Neural cell (in vitro differentiated cells): ENCODE data around the gene TNFRSF19. TPM values are rescaled to one million over a fixed set of nuclear protein-coding genes. Genes with fewer than 3 reads are reported as not detected.

ENCODE experiments used
- H2AFZ ChIP-seq: fragments of 200-600, 300-800 bp; sonication (generic), shearing (Covaris generic); 2 replicates; pipeline ENCODE4 v1.6.0; 2014; ENCODE audit warnings: low read depth, mild to moderate bottlenecking, antibody characterized with exemption, low read length, moderate library complexity
- H3F3A ChIP-seq: fragments of 200-600 bp; shearing (Covaris generic); 2 replicates; pipeline ENCODE4 v1.6.1; 2016; ENCODE audit warnings: mild to moderate bottlenecking, moderate library complexity, mixed read lengths, antibody characterized with exemption, low read length; ENCODE audit not compliant: insufficient read depth, poor library complexity, severe bottlenecking
- H3K27ac ChIP-seq: fragments of 200-600, 300-800 bp; sonication (generic), shearing (Covaris generic); 2 replicates; pipeline ENCODE4 v1.5.1; 2014; ENCODE audit warnings: mild to moderate bottlenecking, low read length, moderate library complexity
- H3K27me3 ChIP-seq: fragments of 300-800, 200-600 bp; sonication (generic), shearing (Covaris generic); 2 replicates; pipeline ENCODE4 v1.6.0; 2014; ENCODE audit warnings: mild to moderate bottlenecking, low read depth, low read length, moderate library complexity; ENCODE audit not compliant: insufficient read depth
- H3K36me3 ChIP-seq: fragments of 300-800, 200-600 bp; sonication (generic), shearing (Covaris generic); 2 replicates; pipeline ENCODE4 v1.5.1; 2014; ENCODE audit warnings: mild to moderate bottlenecking, antibody characterized with exemption, low read length, moderate library complexity; ENCODE audit not compliant: insufficient read depth
- H3K4me2 ChIP-seq: fragments of 300-800, 200-600 bp; sonication (generic), shearing (Covaris generic); 2 replicates; pipeline ENCODE4 v1.6.0; 2014; ENCODE audit warnings: mild to moderate bottlenecking, low read length
- H3K4me3 ChIP-seq: fragments of 300-800, 200-600 bp; sonication (generic), shearing (Covaris generic); 2 replicates; pipeline ENCODE4 v1.5.1; 2014; ENCODE audit warnings: mild to moderate bottlenecking, low read length, moderate library complexity
- H3K79me2 ChIP-seq: fragments of 200-600 bp; shearing (Covaris generic); replicated peaks from 2 replicates; pipeline ENCODE4 v1.6.0; 2014; ENCODE audit warnings: mild to moderate bottlenecking, low read length, moderate library complexity; ENCODE audit not compliant: insufficient read depth
- H3K9ac ChIP-seq: fragments of 300-800, 200-600 bp; sonication (generic), shearing (Covaris generic); 2 replicates; pipeline ENCODE4 v1.6.1; 2016; ENCODE audit warnings: mild to moderate bottlenecking, low read length, mixed read lengths
- H3K9me2 ChIP-seq: fragments of 200-600 bp; shearing (Covaris generic); 2 replicates; pipeline ENCODE4 v1.6.1; 2016; ENCODE audit warnings: mild to moderate bottlenecking, low read length, mixed read lengths; ENCODE audit not compliant: insufficient read depth
- H3K9me3 ChIP-seq: fragments of 200-600, 300-800 bp; sonication (generic), shearing (Covaris generic); 2 replicates; pipeline ENCODE4 v1.6.1; 2016; ENCODE audit warnings: mild to moderate bottlenecking, mixed run types, low read length, moderate library complexity, mixed read lengths
- H4K20me1 ChIP-seq: fragments of 200-600 bp; shearing (Covaris generic); 2 replicates; pipeline ENCODE4 v1.6.1; 2016; ENCODE audit warnings: mild to moderate bottlenecking, mixed run types; ENCODE audit not compliant: insufficient read depth
- EP300 ChIP-seq: fragments of 450-650 bp; conservative IDR thresholded peaks from 2 replicates; pipeline ENCODE4 v1.6.1; 2014; ENCODE audit warnings: antibody characterized with exemption, mild to moderate bottlenecking, moderate library complexity; ENCODE audit not compliant: poor library complexity, severe bottlenecking
- EZH2 ChIP-seq: fragments of 200-600, 300-800 bp; shearing (Covaris generic), sonication (generic); IDR thresholded peaks from 2 replicates; pipeline ENCODE4 v1.6.1; 2014; ENCODE audit warnings: antibody characterized with exemption, low read length, borderline replicate concordance, mild to moderate bottlenecking; ENCODE audit not compliant: insufficient read depth, poor library complexity, severe bottlenecking
- MXI1 ChIP-seq: fragments of 450-650 bp; conservative IDR thresholded peaks from 2 replicates; pipeline ENCODE4 v1.6.1; 2014; ENCODE audit warnings: antibody characterized with exemption, mild to moderate bottlenecking; ENCODE audit not compliant: poor library complexity, severe bottlenecking
- POLR2AphosphoS5 ChIP-seq: IDR thresholded peaks from 2 replicates; pipeline ENCODE4 v1.6.1; 2012
- RAD21 ChIP-seq: fragments of 450-650 bp; conservative IDR thresholded peaks from 2 replicates; pipeline ENCODE4 v1.6.1; 2014; ENCODE audit warnings: antibody characterized with exemption, mild to moderate bottlenecking, moderate library complexity
- SMC3 ChIP-seq: fragments of 450-650 bp; conservative IDR thresholded peaks from 2 replicates; pipeline ENCODE4 v1.6.1; 2014; ENCODE audit warnings: antibody characterized with exemption, mild to moderate bottlenecking, moderate library complexity; ENCODE audit not compliant: poor library complexity
- polyA plus RNA-seq: library from polyadenylated mRNA; depleted of rRNA; stranded (reverse); fragments of >200 nt; gene quantifications from 2 replicates; pipeline ENCODE4 v1.2.3, GENCODE V29; 2014
- TF ChIP-seq, protein P1 (sequence below): IDR thresholded peaks from 2 replicates; pipeline ENCODE4 v1.6.1; 2012; ENCODE audit warnings: borderline replicate concordance

The TNFRSF19 gene
- polyA plus RNA-seq, 1 donor from 2014 or later: 3.3 TPM

DNA sequence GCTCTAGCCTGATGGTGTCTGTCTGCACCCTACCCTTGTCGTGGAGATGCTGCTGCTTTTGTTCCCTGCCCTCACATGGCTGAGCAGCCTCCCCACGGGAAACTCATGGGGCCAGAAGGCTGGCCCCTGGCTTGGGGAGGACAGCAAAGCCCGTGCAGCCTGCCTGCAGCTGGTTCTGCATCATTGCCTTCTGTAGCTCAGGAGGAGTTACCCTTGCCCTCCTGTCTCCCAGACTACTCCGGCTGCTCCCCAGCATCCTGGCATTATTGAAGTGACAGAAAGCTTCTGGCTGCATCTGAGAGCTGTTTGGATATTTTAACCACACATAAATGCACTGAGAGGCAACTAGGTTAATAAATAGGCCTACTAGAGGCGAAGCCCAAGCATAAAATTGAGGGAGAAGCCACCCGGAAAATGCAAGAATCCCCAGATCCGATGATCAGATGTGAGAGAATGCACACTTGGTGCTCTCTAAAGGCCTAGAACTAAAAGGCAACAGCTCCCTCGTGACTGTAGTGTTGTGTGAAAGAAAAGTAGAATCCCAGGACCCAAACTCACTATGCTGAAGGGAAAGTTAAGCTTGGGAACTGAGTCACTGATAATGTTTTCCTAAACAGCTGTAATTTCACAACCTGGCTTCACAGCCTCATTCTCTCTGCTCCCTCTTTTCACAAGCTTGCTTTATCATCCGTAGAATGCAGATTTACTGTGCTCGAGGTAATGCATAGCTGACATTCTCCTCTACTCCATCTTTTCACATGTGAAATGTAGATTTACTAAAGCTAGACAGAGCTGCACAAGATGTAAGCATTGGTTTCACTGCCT is 110.8 kb downstream of the TNFRSF19 start:
- Histone ChIP-seq H3K79me2 (no peaks in the 10 kb centered on the region), H3K4me2 (no peak overlapping the region), H3K27ac (no peak overlapping the region), H2AFZ (no peak overlapping the region), H3K9me2 (no peaks in the 10 kb centered on the region), H3F3A (no peaks in the 10 kb centered on the region), H3K4me3 (no peak overlapping the region), H3K9me3 (no peaks in the 10 kb centered on the region), H3K27me3 (no peaks in the 10 kb centered on the region), H4K20me1 (no peaks in the 10 kb centered on the region), H3K36me3 (no peaks in the 10 kb centered on the region), H3K9ac (no peak overlapping the region)
- TF ChIP-seq RAD21: no peak
- TF ChIP-seq EP300: no peak
- TF ChIP-seq SMC3: no peak
- TF ChIP-seq POLR2AphosphoS5: no peak
- TF ChIP-seq EZH2: no peak
- no peak for TF ChIP-seq MXI1
- TF ChIP-seq, protein P1, sequence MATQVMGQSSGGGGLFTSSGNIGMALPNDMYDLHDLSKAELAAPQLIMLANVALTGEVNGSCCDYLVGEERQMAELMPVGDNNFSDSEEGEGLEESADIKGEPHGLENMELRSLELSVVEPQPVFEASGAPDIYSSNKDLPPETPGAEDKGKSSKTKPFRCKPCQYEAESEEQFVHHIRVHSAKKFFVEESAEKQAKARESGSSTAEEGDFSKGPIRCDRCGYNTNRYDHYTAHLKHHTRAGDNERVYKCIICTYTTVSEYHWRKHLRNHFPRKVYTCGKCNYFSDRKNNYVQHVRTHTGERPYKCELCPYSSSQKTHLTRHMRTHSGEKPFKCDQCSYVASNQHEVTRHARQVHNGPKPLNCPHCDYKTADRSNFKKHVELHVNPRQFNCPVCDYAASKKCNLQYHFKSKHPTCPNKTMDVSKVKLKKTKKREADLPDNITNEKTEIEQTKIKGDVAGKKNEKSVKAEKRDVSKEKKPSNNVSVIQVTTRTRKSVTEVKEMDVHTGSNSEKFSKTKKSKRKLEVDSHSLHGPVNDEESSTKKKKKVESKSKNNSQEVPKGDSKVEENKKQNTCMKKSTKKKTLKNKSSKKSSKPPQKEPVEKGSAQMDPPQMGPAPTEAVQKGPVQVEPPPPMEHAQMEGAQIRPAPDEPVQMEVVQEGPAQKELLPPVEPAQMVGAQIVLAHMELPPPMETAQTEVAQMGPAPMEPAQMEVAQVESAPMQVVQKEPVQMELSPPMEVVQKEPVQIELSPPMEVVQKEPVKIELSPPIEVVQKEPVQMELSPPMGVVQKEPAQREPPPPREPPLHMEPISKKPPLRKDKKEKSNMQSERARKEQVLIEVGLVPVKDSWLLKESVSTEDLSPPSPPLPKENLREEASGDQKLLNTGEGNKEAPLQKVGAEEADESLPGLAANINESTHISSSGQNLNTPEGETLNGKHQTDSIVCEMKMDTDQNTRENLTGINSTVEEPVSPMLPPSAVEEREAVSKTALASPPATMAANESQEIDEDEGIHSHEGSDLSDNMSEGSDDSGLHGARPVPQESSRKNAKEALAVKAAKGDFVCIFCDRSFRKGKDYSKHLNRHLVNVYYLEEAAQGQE: no peak

DNA sequence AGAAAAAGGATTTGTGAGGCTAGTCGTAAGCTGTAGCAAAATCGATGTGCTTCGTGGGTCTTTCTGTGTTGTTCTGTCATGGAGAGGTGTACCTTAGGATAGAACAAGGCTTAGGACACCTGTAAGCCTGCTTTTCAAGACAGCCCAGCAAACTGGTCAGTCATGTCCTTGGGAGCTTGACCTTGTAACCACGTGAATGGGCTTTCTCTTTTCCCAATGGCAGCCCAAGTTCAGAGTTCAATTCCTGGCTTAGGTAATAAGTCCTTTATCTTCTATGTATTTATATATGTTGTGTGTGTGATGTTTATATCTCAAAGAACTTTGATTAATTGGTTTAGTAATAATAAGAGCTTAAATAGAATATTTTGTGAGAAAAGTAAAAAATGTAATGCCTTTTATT is 112.9 kb downstream of the TNFRSF19 start:
- H3K4me2 ChIP-seq: no peak overlapping the region
- H3K9me3 ChIP-seq: no peaks in the 10 kb centered on the region
- H3K9me2 ChIP-seq: no peaks in the 10 kb centered on the region
- H3K27ac ChIP-seq: no peak overlapping the region
- TF ChIP-seq POLR2AphosphoS5: no peak
- no peak for TF ChIP-seq SMC3
- TF ChIP-seq MXI1: no peak
- no peaks in the 10 kb centered on the region for H3K79me2 ChIP-seq
- H3K36me3 ChIP-seq: no peaks in the 10 kb centered on the region
- H3K27me3 ChIP-seq: no peaks in the 10 kb centered on the region
- H3F3A ChIP-seq: no peaks in the 10 kb centered on the region
- no peak overlapping the region for H3K9ac ChIP-seq
- H2AFZ ChIP-seq: no peak overlapping the region
- H4K20me1 ChIP-seq: no peaks in the 10 kb centered on the region
- no peak overlapping the region for H3K4me3 ChIP-seq

DNA sequence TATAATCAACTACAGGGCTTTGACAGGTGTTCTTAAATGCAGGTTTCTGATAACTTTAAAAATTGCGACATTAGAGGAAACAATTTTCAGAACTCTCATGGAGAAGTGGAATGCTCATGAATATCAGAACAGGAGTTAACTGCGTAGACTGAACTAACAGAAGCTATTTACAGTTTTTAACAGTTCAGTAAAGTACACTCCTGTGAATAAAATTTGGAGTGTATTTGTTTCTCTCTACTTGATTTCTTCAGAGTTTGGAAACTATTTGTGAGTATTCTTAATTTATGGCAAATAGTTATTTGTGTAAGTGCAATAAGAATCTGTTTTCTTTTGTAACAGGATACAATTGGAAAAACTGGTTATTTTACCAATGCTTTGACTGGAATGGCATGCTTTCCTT is 114.4 kb downstream of the TNFRSF19 start:
- no peak overlapping the region for H2AFZ ChIP-seq
- H3K4me2 ChIP-seq: no peak overlapping the region
- H4K20me1 ChIP-seq: no peaks in the 10 kb centered on the region
- no peaks in the 10 kb centered on the region for H3K9me3 ChIP-seq
- no peak for TF ChIP-seq EP300
- TF ChIP-seq EZH2: no peak
- no peaks in the 10 kb centered on the region for H3K79me2 ChIP-seq
- no peak overlapping the region for H3K27ac ChIP-seq
- H3K36me3 ChIP-seq: no peaks in the 10 kb centered on the region
- no peaks in the 10 kb centered on the region for H3F3A ChIP-seq
- H3K27me3 ChIP-seq: no peaks in the 10 kb centered on the region
- no peak overlapping the region for H3K4me3 ChIP-seq
- no peaks in the 10 kb centered on the region for H3K9me2 ChIP-seq
- no peak overlapping the region for H3K9ac ChIP-seq
